B cell (primary cell): ENCODE data around the gene DAB2IP. TPM values are rescaled to one million over a fixed set of nuclear protein-coding genes. Genes with fewer than 3 reads are reported as not detected.

Experiments
- ATAC-seq: fragments of 200-7000 bp; cut with Tn5 transposase; one replicate; pipeline ENCODE4 v1.10.0; 2021; ENCODE audit warnings: low read depth, mild to moderate bottlenecking, moderate number of reproducible peaks, moderate library complexity
- CTCF ChIA-PET: fragments of 350-600 bp; sonication (Branson Sonifier 250); formaldehyde crosslinking; loops from one replicate; lab custom pipeline; 2021; ENCODE audit warnings: antibody characterized with exemption, inconsistent platforms; lab: Charles Lee
- POLR2A ChIA-PET: fragments of 350-600 bp; sonication (Branson Sonifier 250); formaldehyde crosslinking; loops from one replicate; lab custom pipeline; 2021; ENCODE audit warnings: antibody characterized with exemption; lab: Charles Lee
- DNase-seq: peaks from one replicate; pipeline ENCODE4 v3.0.0; 2013
- H2AFZ ChIP-seq: 2 replicates; pipeline ENCODE4 v1.6.1; 2012; ENCODE audit warnings: mild to moderate bottlenecking, low read depth, low read length; ENCODE audit not compliant: insufficient read depth, poor library complexity, severe bottlenecking
- H3K27ac ChIP-seq, 2 donors: 1 replicate in 1 of 2; 2 replicates in 1 of 2; pipeline ENCODE4 v1.5.1; 2012 to 2013; ENCODE audit warnings: low read length in 2 of 2, mild to moderate bottlenecking in 2 of 2, moderate library complexity in 1 of 2
- H3K27me3 ChIP-seq, 4 experiments: fragments of 200-600 bp in 1 of 4; sonication (generic) in 1 of 4; replicated peaks in 1 of 4; 1 replicate in 2 of 4; 2 replicates in 2 of 4; pipeline versions ENCODE4 v1.6.1 to v1.7.0; 2013 to 2016; ENCODE audit warnings: low read length in 3 of 4, mild to moderate bottlenecking in 2 of 4, mixed read lengths in 1 of 4, moderate library complexity in 1 of 4; ENCODE audit not compliant: insufficient read depth in 4 of 4, control insufficient read depth in 3 of 4; ENCODE audit errors: control extremely low read depth in 1 of 4
- H3K36me3 ChIP-seq, 2 experiments: replicated peaks in 1 of 2; 1 replicate in 1 of 2; 2 replicates in 1 of 2; pipeline versions ENCODE4 v1.6.1 to v1.7.1; 2013; ENCODE audit warnings: low read length in 1 of 2; ENCODE audit not compliant: insufficient read depth in 2 of 2, control insufficient read depth in 1 of 2; ENCODE audit errors: control extremely low read depth in 1 of 2, extremely low read depth in 1 of 2
- H3K4me1 ChIP-seq, 2 donors: fragments of 200-600 bp in 1 of 2; sonication (generic) in 1 of 2; 1 replicate in 1 of 2; 2 replicates in 1 of 2; pipeline versions ENCODE4 v1.5.1 to v1.6.1; 2013 to 2017; ENCODE audit warnings: low read length in 2 of 2; ENCODE audit not compliant: control insufficient read depth in 2 of 2, insufficient read depth in 2 of 2
- H3K4me2 ChIP-seq: replicated peaks from 2 replicates; pipeline ENCODE3; 2012; ENCODE audit warnings: mild to moderate bottlenecking, low read depth, low read length; ENCODE audit not compliant: poor library complexity, severe bottlenecking
- H3K4me3 ChIP-seq, 5 experiments: fragments of 200-600 bp in 1 of 5; sonication (generic) in 1 of 5; 1 replicate in 3 of 5; 2 replicates in 2 of 5; pipeline versions ENCODE4 v1.5.1 to v1.7.0; 2011 to 2016; ENCODE audit warnings: low read length in 4 of 5, mild to moderate bottlenecking in 4 of 5, low read depth in 2 of 5, control low read depth in 1 of 5, moderate library complexity in 1 of 5; ENCODE audit not compliant: insufficient read depth in 1 of 5; ENCODE audit errors: control extremely low read depth in 1 of 5, extremely low read depth in 1 of 5
- H3K79me2 ChIP-seq: fragments of 200-600 bp; sonication (generic); one replicate; pipeline ENCODE4 v1.6.0; 2016; ENCODE audit warnings: low read length; ENCODE audit not compliant: control insufficient read depth, insufficient read depth
- H3K9ac ChIP-seq: fragments of 200-600 bp; sonication (generic); 2 replicates; pipeline ENCODE4 v1.6.1; 2017; ENCODE audit warnings: mild to moderate bottlenecking, low read length, moderate library complexity
- H3K9me3 ChIP-seq, 3 donors: one replicate each; pipeline versions ENCODE4 v1.6.1 to v1.7.1; 2013; ENCODE audit warnings: low read length in 2 of 3; ENCODE audit not compliant: control insufficient read depth in 2 of 3, insufficient read depth in 1 of 3; ENCODE audit errors: control extremely low read depth in 1 of 3
- H4K20me1 ChIP-seq: 2 replicates; pipeline ENCODE4 v1.6.0; 2012; ENCODE audit warnings: mild to moderate bottlenecking, low read length; ENCODE audit not compliant: insufficient read depth, control insufficient read depth, poor library complexity, severe bottlenecking
- H3K27ac Mint-ChIP-seq: one replicate; pipeline ENCODE4 v1.8.0; 2021; ENCODE audit warnings: mixed read lengths
- H3K27me3 Mint-ChIP-seq: one replicate; pipeline ENCODE4 v1.8.0; 2021; ENCODE audit warnings: mixed read lengths
- H3K4me1 Mint-ChIP-seq: one replicate; pipeline ENCODE4 v1.8.0; 2021; ENCODE audit warnings: mixed read lengths
- H3K4me3 Mint-ChIP-seq: one replicate; pipeline ENCODE4 v1.8.0; 2021; ENCODE audit warnings: mixed read lengths
- H3K9me3 Mint-ChIP-seq: one replicate; pipeline ENCODE4 v1.8.0; 2022; ENCODE audit warnings: mixed read lengths; ENCODE audit not compliant: insufficient read depth
- EZH2 ChIP-seq: IDR thresholded peaks from 2 replicates; pipeline ENCODE4 v1.6.1; 2012; ENCODE audit warnings: borderline replicate concordance, low read depth, mild to moderate bottlenecking, moderate library complexity, low read length; ENCODE audit not compliant: insufficient read depth, poor library complexity, severe bottlenecking
- WGBS: methylation state at CpG from one replicate; pipeline ENCODE4 v1.1.5; 2013; ENCODE audit warnings: missing lambda C conversion rate; ENCODE audit not compliant: insufficient coverage; 5-methylcytosine and 5-hydroxymethylcytosine counted together
- intact Hi-C: fragments of 100-400 bp; cut with micrococcal nuclease; formaldehyde crosslinking; loops from one replicate; pipeline ENCODE4 v1.10.0; 2022
- polyA plus RNA-seq: library from polyadenylated mRNA; depleted of rRNA; stranded (reverse); fragments of >200 nt; gene quantifications from 2 replicates; pipeline ENCODE4 v1.2.3, GENCODE V29; 2012
- total RNA-seq, 2 donors: library from RNA; stranded (reverse); fragments of 120-200 nt in 1 of 2; gene quantifications; 1 replicate in 1 of 2; 2 replicates in 1 of 2; pipeline versions ENCODE4 v1.2.3 to v1.2.4, GENCODE V29; 2013 to 2022
- TF ChIP-seq, protein P1 (sequence below): fragments of 200-600 bp; IDR thresholded peaks from one replicate; pipeline ENCODE4 v1.8.0; 2022; ENCODE audit warnings: antibody characterized with exemption, mild to moderate bottlenecking

The DAB2IP gene
- total and polyA plus RNA-seq, 2 donors (not counting 1 experiment from before 2014, with no cell fraction given) = 1.1 to 3.9 TPM

DNA sequence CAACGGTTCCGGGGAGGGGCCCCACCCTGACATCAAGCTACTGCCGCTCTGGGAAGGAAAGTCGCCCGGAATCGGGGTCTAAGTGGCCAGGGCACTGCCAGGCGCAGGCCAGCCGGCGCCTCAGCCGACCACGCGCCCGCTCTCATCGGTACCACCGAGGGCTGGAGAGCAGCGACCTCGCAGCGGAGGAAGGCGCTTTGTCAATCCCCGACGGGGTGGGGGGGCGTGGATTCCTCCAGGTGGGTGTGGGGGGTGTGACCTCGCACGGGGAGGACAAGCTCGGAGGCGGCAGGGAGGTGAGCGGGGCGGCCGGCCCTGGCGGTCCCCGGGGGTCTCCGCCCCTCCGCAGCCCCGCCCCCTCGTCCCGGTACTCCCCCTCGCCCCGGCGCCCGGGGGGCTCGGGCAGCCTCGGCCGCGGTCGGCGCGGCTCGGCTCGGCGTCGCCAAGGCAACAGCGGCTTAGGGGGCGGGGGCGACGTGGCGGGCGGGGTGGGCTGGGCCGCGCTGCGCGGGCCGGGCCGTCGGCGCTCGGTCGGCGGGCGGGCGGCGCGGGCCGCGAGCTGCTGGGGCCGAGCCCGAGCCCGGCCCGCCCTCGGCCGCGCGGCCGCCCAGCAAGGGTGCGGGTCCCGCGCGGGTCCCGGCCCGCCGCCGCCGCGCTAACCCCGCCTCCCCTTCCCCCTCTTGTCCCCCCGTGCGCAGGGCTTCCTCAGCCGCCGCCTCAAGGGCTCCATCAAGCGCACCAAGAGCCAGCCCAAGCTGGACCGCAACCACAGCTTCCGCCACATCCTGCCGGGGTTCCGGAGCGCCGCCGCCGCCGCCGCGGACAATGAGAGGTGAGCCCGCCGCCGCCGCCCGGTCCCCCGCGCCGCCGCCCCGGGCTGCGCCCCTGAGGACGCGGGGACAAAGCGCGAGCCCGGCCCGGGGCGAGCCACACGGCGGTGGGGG lies 47.5 kb downstream of the DAB2IP start:
- WGBS = 1% methylated on average over 130 of the region's 130 CpGs
- peak overlapping the region; percentile 42 for H2AFZ ChIP-seq
- no peaks in the 10 kb centered on the region for H4K20me1 ChIP-seq
- no peaks in the 10 kb centered on the region for H3K36me3 ChIP-seq
- peak overlapping the region; percentile 71 for H3K4me3 Mint-ChIP-seq
- ChIA-PET POLR2A (no interaction called here), CTCF (interaction anchor here (3.1 kb wide), 1 partner anchor 11 kb away, joined by 19 read pairs; no protein-coding TSS in a partner anchor)
- no peaks in the 10 kb centered on the region for H3K9me3 Mint-ChIP-seq
- peak overlapping the region in 3 of 5 experiments; percentile 12 to 56 (median 52) for H3K4me3 ChIP-seq
- H3K27ac ChIP-seq = no peak overlapping the region
- H3K4me1 Mint-ChIP-seq = peaks cover 29% of the 10 kb centered on the region
- peak; percentile 67 for ATAC-seq
- H3K27me3 ChIP-seq = peaks cover 0 to 38% (median 25%) of the 10 kb centered on the region in 4 experiments
- H3K27ac Mint-ChIP-seq = peak overlapping the region; percentile 41
- intact Hi-C loops = no loop called here
- TF ChIP-seq, protein P1, sequence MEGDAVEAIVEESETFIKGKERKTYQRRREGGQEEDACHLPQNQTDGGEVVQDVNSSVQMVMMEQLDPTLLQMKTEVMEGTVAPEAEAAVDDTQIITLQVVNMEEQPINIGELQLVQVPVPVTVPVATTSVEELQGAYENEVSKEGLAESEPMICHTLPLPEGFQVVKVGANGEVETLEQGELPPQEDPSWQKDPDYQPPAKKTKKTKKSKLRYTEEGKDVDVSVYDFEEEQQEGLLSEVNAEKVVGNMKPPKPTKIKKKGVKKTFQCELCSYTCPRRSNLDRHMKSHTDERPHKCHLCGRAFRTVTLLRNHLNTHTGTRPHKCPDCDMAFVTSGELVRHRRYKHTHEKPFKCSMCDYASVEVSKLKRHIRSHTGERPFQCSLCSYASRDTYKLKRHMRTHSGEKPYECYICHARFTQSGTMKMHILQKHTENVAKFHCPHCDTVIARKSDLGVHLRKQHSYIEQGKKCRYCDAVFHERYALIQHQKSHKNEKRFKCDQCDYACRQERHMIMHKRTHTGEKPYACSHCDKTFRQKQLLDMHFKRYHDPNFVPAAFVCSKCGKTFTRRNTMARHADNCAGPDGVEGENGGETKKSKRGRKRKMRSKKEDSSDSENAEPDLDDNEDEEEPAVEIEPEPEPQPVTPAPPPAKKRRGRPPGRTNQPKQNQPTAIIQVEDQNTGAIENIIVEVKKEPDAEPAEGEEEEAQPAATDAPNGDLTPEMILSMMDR = no peak
- TF ChIP-seq EZH2 = no peak
- H3K4me1 ChIP-seq = peaks cover 27 to 31% of the 10 kb centered on the region in 2 donors
- H3K9me3 ChIP-seq = peaks cover 0 to 7% (median 0%) of the 10 kb centered on the region in 3 donors
- H3K9ac ChIP-seq = peak overlapping the region; percentile 49
- H3K4me2 ChIP-seq = peak overlapping the region; percentile 84
- peaks cover 20% of the 10 kb centered on the region for H3K27me3 Mint-ChIP-seq
- H3K79me2 ChIP-seq = no peaks in the 10 kb centered on the region
- peak; percentile 63 for DNase-seq
